HepG2 (cell line): Measurements from ENCODE around the gene DIRAS1. TPM values are rescaled to one million over a fixed set of nuclear protein-coding genes. Genes with fewer than 3 reads are reported as not detected.
A peak's percentile ranks its signal among the peaks of the same experiment; 100 is the strongest.

ENCODE experiments used
- ATAC-seq: fragments of 200-7000 bp; cut with Tn5 transposase; 3 replicates; pipeline ENCODE4 v1.9.1; 2020; ENCODE audit warnings: mild to moderate bottlenecking, moderate library complexity
- BruUV-seq: library from RNA; stranded (reverse); fragments of 400-500 nt; replicated peaks from 2 replicates; lab custom pipeline; 2021; lab: Mats Ljungman, UMichigan
- CTCF ChIA-PET: fragments of 300-600 bp; formaldehyde crosslinking; extraction: SDS; loops from one replicate; lab custom pipeline; 2021; ENCODE audit warnings: low total read pairs, inconsistent platforms, low intra/inter-chr PET ratio; lab: Yijun Ruan, JAX
- POLR2A ChIA-PET: fragments of 350-600 bp; sonication (Branson Sonifier 250); formaldehyde crosslinking; loops from one replicate; lab custom pipeline; 2020; ENCODE audit warnings: antibody characterized with exemption, inconsistent platforms; lab: Yijun Ruan, JAX
- DNase-seq: peaks from one replicate; pipeline ENCODE4 v3.0.0-alpha.2; 2015; ENCODE audit warnings: low spot score
- FAIRE-seq: peaks from 3 replicates; lab custom pipeline; 2011; peaks lifted over from hg19 to GRCh38; lab: Jason Lieb, UNC
- H2AFZ ChIP-seq: one replicate; pipeline ENCODE4 v1.6.1; 2011; ENCODE audit warnings: low read length, inconsistent platforms
- H3K27ac ChIP-seq: fragments of 300-600 bp; 3 replicates; pipeline ENCODE4 v1.8.0; 2011; ENCODE audit warnings: mixed run types, mild to moderate bottlenecking, mixed read lengths, low read length, inconsistent platforms; ENCODE audit not compliant: insufficient read depth; ENCODE audit errors: extremely low read length
- H3K27me3 ChIP-seq, 2 experiments: fragments of 200-600 bp in 1 of 2; 2 replicates in 1 of 2; 3 replicates in 1 of 2; pipeline versions ENCODE4 v1.6.0 to v1.8.0; 2011; ENCODE audit warnings: low read length in 2 of 2, mild to moderate bottlenecking in 2 of 2, moderate library complexity in 2 of 2, inconsistent platforms in 1 of 2; ENCODE audit not compliant: insufficient read depth in 2 of 2, control insufficient read depth in 1 of 2
- H3K36me3 ChIP-seq, 2 experiments: fragments of 200-600 bp in 1 of 2; replicated peaks in 1 of 2; 2 replicates in 1 of 2; 3 replicates in 1 of 2; pipeline versions ENCODE4 v1.5.1 to v1.8.0; 2011; ENCODE audit warnings: low read length in 2 of 2, inconsistent platforms in 1 of 2; ENCODE audit not compliant: insufficient read depth in 2 of 2, control insufficient read depth in 1 of 2
- H3K4me1 ChIP-seq: 2 replicates; pipeline ENCODE4 v1.5.1; 2012; ENCODE audit warnings: low read length, inconsistent platforms; ENCODE audit not compliant: insufficient read depth
- H3K4me2 ChIP-seq: 2 replicates; pipeline ENCODE4 v1.6.0; 2011; ENCODE audit warnings: low read depth, low read length, inconsistent platforms
- H3K4me3 ChIP-seq, 3 experiments: fragments of 200-600 bp in 1 of 3; sonication (generic), shearing (Covaris generic) in 1 of 3; replicated peaks in 1 of 3; 2 replicates each; pipeline ENCODE4 v1.5.1; 2011 to 2016; ENCODE audit warnings: low read length in 3 of 3, inconsistent platforms in 2 of 3, low read depth in 2 of 3, mild to moderate bottlenecking in 2 of 3, control low read depth in 1 of 3, mixed read lengths in 1 of 3; ENCODE audit not compliant: insufficient read depth in 1 of 3
- H3K79me2 ChIP-seq: one replicate; pipeline ENCODE4 v1.6.1; 2011; ENCODE audit warnings: low read length, inconsistent platforms; ENCODE audit not compliant: insufficient read depth
- H3K9ac ChIP-seq: 2 replicates; pipeline ENCODE4 v1.6.0; 2011; ENCODE audit warnings: mild to moderate bottlenecking, low read depth, low read length, inconsistent platforms; ENCODE audit not compliant: insufficient read depth
- H3K9me3 ChIP-seq: 2 replicates; pipeline ENCODE4 v1.5.1; 2012; ENCODE audit warnings: mild to moderate bottlenecking, low read length
- H4K20me1 ChIP-seq: 2 replicates; pipeline ENCODE4 v1.6.0; 2011; ENCODE audit warnings: inconsistent platforms, mild to moderate bottlenecking, low read length, moderate library complexity; ENCODE audit not compliant: insufficient read depth
- AGO2 ChIP-seq: fragments of 200-400 bp; formaldehyde crosslinking; optimal IDR thresholded peaks from 2 replicates; pipeline ENCODE3; 2017; ENCODE audit warnings: mild to moderate bottlenecking, low read depth, low read length, moderate library complexity
- HNRNPUL1 ChIP-seq: fragments of 200-400 bp; formaldehyde crosslinking; IDR thresholded peaks from 2 replicates; pipeline ENCODE4 v1.6.1; 2017; ENCODE audit warnings: low read depth, mild to moderate bottlenecking, low read length, moderate library complexity
- RBM22 ChIP-seq: fragments of 200-400 bp; formaldehyde crosslinking; optimal IDR thresholded peaks from 2 replicates; pipeline ENCODE3; 2017; ENCODE audit warnings: mild to moderate bottlenecking, low read length, moderate library complexity
- ZNF460 ChIP-seq: sonication (generic); formaldehyde crosslinking; IDR thresholded peaks from 2 replicates; pipeline ENCODE4 v1.5.1; 2020; ENCODE audit warnings: missing genetic modification reagents, mild to moderate bottlenecking, borderline replicate concordance
- ZNF574 ChIP-seq: sonication (generic); formaldehyde crosslinking; IDR thresholded peaks from 2 replicates; pipeline ENCODE4 v1.4.0; 2020; ENCODE audit warnings: missing genetic modification reagents
- ZNF841 ChIP-seq: sonication (generic); formaldehyde crosslinking; IDR thresholded peaks from 2 replicates; pipeline ENCODE4 v1.8.1; 2023; ENCODE audit warnings: missing genetic modification reagents, borderline replicate concordance
- WGBS: methylation state at CpG from one replicate; pipeline ENCODE4 v1.1.6; 2017; ENCODE audit warnings: low lambda C conversion rate; 5-methylcytosine and 5-hydroxymethylcytosine counted together
- in situ Hi-C: cut with HindIII; loops from 2 replicates; pipeline ENCODE4 v1.10.0; 2017; ENCODE audit warnings: low pct_unique_long_range_greater_than_20kb; ENCODE audit not compliant: extremely low pct_ligation_motif_present
- intact Hi-C: fragments of 100-400 bp; cut with micrococcal nuclease; formaldehyde crosslinking; loops from one replicate; pipeline ENCODE4 v1.10.0; 2022; ENCODE audit not compliant: unreplicated experiment
- polyA plus RNA-seq, 8 experiments: library from polyadenylated mRNA; depleted of rRNA in 3 of 8; stranded (reverse) in 7 of 8; unstranded in 1 of 8; fragments of >200 nt; fragmentation: Illumina TruSeq in 4 of 8; extraction: Trizol in 4 of 8; gene quantifications; 2 replicates each; pipeline versions ENCODE4 v1.2.1 to v1.2.3, GENCODE V29; 2011 to 2016; ENCODE audit warnings: low read depth in 4 of 8, missing spikeins in 1 of 8, mixed read lengths in 1 of 8; ENCODE audit not compliant: insufficient read depth in 1 of 8
- total RNA-seq, 5 experiments: library from RNA; depleted of rRNA; stranded (reverse); fragments of >200 nt; fragmentation: Illumina TruSeq; extraction: Trizol; gene quantifications; 2 replicates each; pipeline ENCODE4 v1.2.3, GENCODE V29; 2016; ENCODE audit warnings: low read depth in 1 of 5
- TF ChIP-seq, protein P1 (sequence below): sonication (generic); formaldehyde crosslinking; IDR thresholded peaks from 2 replicates; pipeline ENCODE4 v1.9.0; 2021; ENCODE audit warnings: missing genetic modification reagents, borderline replicate concordance
- TF ChIP-seq, protein P2 (sequence below): sonication (generic); formaldehyde crosslinking; IDR thresholded peaks from 2 replicates; pipeline ENCODE4 v1.4.0; 2020; ENCODE audit warnings: mild to moderate bottlenecking, missing genetic modification reagents

Gene DIRAS1
- total and polyA plus RNA-seq, 2 of the 13 experiments (the other 11 are each of a cell fraction or from before 2014, with no cell fraction given) = 0.97 to 1.8 TPM

DNA sequence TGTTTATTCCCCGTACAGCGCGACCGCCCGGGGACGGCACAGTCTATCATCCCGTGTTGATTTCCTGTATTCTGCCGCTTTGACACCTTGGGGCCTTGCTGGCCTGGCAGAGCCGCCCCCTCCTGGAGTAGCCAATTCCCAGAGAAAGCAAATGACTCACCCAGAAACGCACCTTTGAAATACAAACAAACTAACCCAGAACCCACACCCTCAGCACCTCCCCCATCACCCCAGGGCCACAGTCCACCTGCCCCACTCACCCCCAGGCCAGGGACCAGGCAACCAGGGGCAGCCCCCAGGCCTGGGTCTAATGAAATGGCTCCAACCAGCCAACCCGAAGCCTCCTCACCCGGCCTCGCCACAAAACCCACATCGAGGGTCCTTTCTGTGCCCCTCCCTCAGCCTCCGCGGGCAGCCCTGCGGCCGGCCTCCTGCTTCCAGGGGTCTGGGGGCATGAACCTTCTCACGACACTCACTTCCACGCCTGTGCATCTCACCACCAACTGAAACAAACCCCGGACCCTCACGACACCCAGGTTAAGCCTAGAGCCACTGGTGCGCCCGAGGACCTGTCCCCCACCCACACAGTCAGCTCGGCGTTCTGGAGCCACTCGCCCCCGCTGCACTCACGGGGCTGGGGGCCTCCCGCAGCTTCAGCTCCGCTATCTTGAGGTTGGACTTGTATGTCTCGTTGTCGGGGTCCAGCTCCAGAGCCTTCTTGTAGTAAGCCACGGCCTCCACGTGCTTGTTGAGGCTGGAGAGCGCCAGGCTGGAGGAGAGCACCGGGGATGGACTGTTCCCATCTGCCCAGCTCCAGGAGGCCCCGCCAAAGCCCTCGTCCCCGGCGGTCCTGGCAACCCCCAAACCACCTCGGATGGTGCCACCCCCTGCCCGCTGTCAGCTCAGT lies 41.0 kb upstream of the DIRAS1 start:
- in situ Hi-C loops = no loop called here
- TF ChIP-seq AGO2 (peak; percentile 50), RBM22 (peak; percentile 12), ZNF460 (CRISPR knock-in tag) (no peak)
- no peak overlapping the region for H3K4me3 ChIP-seq
- no peaks in the 10 kb centered on the region for H3K9me3 ChIP-seq
- H3K9ac ChIP-seq = no peak overlapping the region
- intact Hi-C loops = no loop called here
- H3K4me2 ChIP-seq = no peak overlapping the region
- H3K79me2 ChIP-seq = no peaks in the 10 kb centered on the region
- H4K20me1 ChIP-seq = no peaks in the 10 kb centered on the region
- DNase-seq (no peak), ATAC-seq (no peak), FAIRE-seq (no peak)
- no peak overlapping the region for H3K27ac ChIP-seq
- CTCF ChIA-PET = no interaction called here
- peaks cover 36 to 75% of the 10 kb centered on the region in 2 experiments; a peak in 4 of 5 replicates for H3K36me3 ChIP-seq
- H3K27me3 ChIP-seq = no peaks in the 10 kb centered on the region
- no TSS peak for BruUV-seq
- no peak overlapping the region for H2AFZ ChIP-seq
- WGBS = 97% methylated on average over 35 of the region's 43 CpGs
- H3K4me1 ChIP-seq = no peaks in the 10 kb centered on the region
- POLR2A ChIA-PET = no interaction called here

DNA sequence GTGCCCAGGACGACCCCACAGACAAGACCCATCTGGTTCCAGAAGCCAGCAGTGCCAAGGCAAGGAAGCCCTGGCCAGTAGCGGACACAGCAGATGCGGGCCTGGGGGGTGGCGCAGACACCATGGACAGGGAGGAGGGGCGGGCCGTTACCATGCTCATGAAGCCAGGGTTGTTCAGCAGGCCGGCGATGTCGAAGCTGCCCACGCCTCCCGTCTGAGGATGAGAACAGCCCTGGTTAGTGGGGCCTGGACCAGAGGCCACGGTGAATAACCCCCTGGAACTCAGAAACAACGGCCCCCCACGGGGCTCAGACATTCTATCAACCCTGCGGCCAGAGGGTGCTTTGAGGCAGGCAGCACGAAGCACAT lies 40.1 kb upstream of the DIRAS1 start:
- Histone ChIP-seq H3K27ac (no peak overlapping the region), H3K27me3 (no peaks in the 10 kb centered on the region), H3K4me2 (no peak overlapping the region), H3K4me1 (no peaks in the 10 kb centered on the region), H3K9me3 (no peaks in the 10 kb centered on the region), H4K20me1 (no peaks in the 10 kb centered on the region), H3K36me3 (peaks cover 37 to 69% of the 10 kb centered on the region in 2 experiments; a peak in 4 of 5 replicates), H3K4me3 (no peak overlapping the region), H3K79me2 (no peaks in the 10 kb centered on the region), H3K9ac (no peak overlapping the region), H2AFZ (no peak overlapping the region)
- no peak for DNase-seq
- intact Hi-C loops (no loop called here), in situ Hi-C loops (no loop called here)
- TF ChIP-seq AGO2 = peak; percentile 5
- TF ChIP-seq, protein P1, sequence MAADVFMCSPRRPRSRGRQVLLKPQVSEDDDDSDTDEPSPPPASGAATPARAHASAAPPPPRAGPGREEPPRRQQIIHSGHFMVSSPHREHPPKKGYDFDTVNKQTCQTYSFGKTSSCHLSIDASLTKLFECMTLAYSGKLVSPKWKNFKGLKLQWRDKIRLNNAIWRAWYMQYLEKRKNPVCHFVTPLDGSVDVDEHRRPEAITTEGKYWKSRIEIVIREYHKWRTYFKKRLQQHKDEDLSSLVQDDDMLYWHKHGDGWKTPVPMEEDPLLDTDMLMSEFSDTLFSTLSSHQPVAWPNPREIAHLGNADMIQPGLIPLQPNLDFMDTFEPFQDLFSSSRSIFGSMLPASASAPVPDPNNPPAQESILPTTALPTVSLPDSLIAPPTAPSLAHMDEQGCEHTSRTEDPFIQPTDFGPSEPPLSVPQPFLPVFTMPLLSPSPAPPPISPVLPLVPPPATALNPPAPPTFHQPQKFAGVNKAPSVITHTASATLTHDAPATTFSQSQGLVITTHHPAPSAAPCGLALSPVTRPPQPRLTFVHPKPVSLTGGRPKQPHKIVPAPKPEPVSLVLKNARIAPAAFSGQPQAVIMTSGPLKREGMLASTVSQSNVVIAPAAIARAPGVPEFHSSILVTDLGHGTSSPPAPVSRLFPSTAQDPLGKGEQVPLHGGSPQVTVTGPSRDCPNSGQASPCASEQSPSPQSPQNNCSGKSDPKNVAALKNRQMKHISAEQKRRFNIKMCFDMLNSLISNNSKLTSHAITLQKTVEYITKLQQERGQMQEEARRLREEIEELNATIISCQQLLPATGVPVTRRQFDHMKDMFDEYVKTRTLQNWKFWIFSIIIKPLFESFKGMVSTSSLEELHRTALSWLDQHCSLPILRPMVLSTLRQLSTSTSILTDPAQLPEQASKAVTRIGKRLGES (CRISPR knock-in tag) = no peak
- no peak for TF ChIP-seq ZNF841 (CRISPR knock-in tag)
- no peak for TF ChIP-seq ZNF574 (CRISPR knock-in tag)
- TF ChIP-seq, protein P2, sequence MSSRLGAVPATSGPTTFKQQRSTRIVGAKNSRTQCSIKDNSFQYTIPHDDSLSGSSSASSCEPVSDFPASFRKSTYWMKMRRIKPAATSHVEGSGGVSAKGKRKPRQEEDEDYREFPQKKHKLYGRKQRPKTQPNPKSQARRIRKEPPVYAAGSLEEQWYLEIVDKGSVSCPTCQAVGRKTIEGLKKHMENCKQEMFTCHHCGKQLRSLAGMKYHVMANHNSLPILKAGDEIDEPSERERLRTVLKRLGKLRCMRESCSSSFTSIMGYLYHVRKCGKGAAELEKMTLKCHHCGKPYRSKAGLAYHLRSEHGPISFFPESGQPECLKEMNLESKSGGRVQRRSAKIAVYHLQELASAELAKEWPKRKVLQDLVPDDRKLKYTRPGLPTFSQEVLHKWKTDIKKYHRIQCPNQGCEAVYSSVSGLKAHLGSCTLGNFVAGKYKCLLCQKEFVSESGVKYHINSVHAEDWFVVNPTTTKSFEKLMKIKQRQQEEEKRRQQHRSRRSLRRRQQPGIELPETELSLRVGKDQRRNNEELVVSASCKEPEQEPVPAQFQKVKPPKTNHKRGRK (CRISPR knock-in tag) = no peak
- TF ChIP-seq HNRNPUL1 = no peak
- ChIA-PET POLR2A (no interaction called here), CTCF (no interaction called here)
- no peak for FAIRE-seq
- 87% methylated on average over 3 of the region's 16 CpGs for WGBS
- no peak for ATAC-seq
- BruUV-seq = no TSS peak
